ENCODE measurements around the gene NBPF12.
"Not testable (repeated sequence)": the region's sequence is repeated elsewhere in the genome, so short reads cannot be mapped to it uniquely, and the experiment has no call there.

The NBPF12 gene

DNA sequence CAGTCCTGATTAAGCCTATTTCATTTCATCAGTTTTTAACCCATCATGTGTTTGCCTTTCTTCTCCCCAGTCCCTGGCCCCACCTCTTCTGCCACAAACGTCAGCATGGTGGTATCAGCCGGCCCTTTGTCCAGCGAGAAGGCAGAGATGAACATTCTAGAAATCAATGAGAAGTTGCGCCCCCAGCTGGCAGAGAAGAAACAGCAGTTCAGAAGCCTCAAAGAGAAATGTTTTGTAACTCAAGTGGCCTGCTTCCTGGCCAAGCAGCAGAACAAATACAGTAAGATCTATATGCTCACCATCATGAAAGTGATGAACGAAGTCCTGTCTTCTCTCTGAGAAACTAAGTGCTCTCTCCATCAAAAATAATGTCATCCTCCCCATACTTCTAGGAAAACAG lies 34.6 kb downstream of the NBPF12 start:
- DNase-seq (ENCODE audit: low read depth in 1 of 2, low spot score in 1 of 2) = not testable (repeated sequence)

DNA sequence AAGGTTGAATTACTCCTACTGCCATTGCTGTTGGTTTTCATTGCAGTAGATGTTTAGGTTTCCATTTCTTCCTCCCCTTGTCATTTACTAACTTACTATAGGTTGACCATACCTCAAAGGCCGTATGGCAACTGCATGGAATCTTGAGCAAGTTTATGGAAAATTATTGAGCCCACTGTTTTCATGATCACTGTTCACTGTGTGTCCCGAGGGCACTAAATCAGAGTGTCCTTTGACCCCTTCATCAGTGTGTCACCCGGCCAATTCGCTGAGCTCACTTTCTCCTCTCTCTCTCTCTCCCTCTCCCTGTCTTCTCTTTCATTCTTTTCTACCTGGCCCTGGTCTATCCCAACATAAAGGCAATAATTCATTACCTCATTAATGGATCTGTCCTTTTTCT lies 47.7 kb downstream of the NBPF12 start:
- DNase-seq (ENCODE audit: low read depth in 1 of 2, low spot score in 1 of 2) = not testable (repeated sequence)

GRCh38 chr1:146986450-146986849 lies 48.3 kb downstream of the NBPF12 start:
- DNase-seq (ENCODE audit: low read depth in 1 of 2, low spot score in 1 of 2) = not testable (repeated sequence)

DNA sequence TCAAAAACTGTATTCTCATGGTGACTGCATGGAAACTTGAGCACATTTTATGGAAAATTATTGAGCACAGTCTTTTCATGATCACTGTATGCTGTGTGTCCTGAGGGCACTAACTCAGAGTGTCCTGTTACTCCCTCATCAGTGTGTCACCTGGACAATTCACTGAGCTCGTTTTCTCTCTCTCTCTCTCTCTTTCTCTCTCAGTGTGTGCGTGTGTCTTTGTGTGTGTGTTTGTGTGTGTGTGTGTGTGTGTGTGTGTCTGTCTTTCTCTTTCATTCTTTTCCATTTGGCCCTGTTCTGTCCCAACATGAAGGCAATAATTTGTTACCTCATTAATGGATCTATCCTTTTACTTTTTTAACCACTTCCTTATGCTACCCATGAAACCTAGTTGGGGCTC lies 49.4 kb downstream of the NBPF12 start:
- DNase-seq (ENCODE audit: low read depth in 1 of 2, low spot score in 1 of 2) = not testable (repeated sequence)

- not testable (repeated sequence) for DNase-seq (ENCODE audit: low read depth in 1 of 2, low spot score in 1 of 2)
These were observed 51.3 kb downstream of the NBPF12 start for GRCh38 chr1:146989455-146989854.

- not testable (repeated sequence) for DNase-seq (ENCODE audit: low read depth in 1 of 2, low spot score in 1 of 2)
These were observed 70.4 kb downstream of the NBPF12 start for GRCh38 chr1:147008495-147008894.

GRCh38 chr1:147026975-147027374 lies 88.9 kb downstream of the NBPF12 start:
- not testable (repeated sequence) for DNase-seq (ENCODE audit: low read depth in 1 of 2, low spot score in 1 of 2)

DNA sequence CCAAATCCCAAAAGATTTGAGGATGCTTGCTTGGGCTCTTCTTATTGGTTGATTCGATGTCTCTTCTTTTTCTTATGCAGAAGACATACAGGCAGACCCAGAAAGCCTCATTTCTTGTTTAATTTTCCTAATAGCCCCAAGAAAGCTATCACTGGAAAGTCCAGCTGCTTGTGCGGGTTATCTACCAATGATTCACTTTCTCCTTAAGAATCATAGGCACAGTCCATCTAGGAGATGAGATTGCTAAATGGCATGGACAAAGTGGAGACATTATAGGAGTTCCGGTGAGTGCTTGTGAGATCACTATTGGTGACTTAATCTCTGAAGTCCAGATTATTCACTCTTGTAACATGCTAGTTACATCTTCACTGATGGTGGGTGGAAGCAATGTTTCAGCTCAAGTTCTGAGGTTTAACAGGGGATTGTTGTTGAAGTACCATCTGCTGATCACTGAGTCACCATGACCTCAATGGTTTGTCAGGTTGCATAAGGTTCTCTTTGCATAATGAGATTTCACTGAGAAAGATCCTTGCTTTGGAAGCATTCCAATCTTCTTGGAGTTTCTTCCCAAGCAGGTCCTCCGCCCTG lies 92.0 kb downstream of the NBPF12 start:
- DNase-seq (ENCODE audit: low read depth in 1 of 2, low spot score in 1 of 2) = not testable (repeated sequence)

DNA sequence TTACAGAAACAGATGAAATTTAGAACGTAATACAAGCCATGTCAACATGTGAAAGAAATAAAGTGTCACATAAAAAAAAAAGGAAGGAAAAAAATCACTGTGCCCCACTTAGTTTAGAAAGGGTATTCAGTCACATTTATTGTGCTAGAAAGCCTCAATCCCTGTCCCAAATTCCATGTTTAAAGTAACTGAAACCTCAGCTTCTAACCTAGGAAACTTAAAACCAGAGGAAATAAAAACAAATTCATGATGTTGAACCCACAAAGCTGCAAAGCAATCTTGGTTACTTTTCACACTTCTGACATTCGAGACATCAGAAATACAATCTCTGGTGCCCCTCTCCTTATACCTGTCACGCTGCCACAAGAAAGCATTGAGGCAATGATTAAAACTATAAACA lies 101.8 kb downstream of the NBPF12 start:
- no peak for DNase-seq (ENCODE audit: low read depth in 1 of 2, low spot score in 1 of 2)

GRCh38 chr1:147042891-147043290 lies 104.8 kb downstream of the NBPF12 start:
- not testable (repeated sequence) for DNase-seq (ENCODE audit: low read depth in 1 of 2, low spot score in 1 of 2)

GRCh38 chr1:147044511-147044910 lies 106.4 kb downstream of the NBPF12 start:
- DNase-seq (ENCODE audit: low read depth in 1 of 2, low spot score in 1 of 2) = not testable (repeated sequence)

Measured in activated T-helper 1 cell treated with anti-CD3 and anti-CD28 coated beads, Interleukin-2, amount 50 U/mL, for 16 hours (primary cell).